SU-DHL-6 (cell line): ENCODE results near the gene ZNF181.

Experiments
- EZH2phosphoT487 ChIP-seq: fragments of 200-600 bp; sonication (generic), shearing (Covaris generic); conservative IDR thresholded peaks from 2 replicates; pipeline ENCODE4 v1.6.1; 2018; ENCODE audit warnings: mild to moderate bottlenecking, antibody characterized with exemption, low read length, moderate library complexity, mixed read lengths
- TF ChIP-seq, protein P1 (sequence below): fragments of 200-600 bp; sonication (generic); IDR thresholded peaks from one replicate; pipeline ENCODE4 v1.5.1; 2017; ENCODE audit warnings: antibody characterized with exemption, mild to moderate bottlenecking, low read length, moderate library complexity; ENCODE audit not compliant: insufficient read depth, poor library complexity, severe bottlenecking

DNA sequence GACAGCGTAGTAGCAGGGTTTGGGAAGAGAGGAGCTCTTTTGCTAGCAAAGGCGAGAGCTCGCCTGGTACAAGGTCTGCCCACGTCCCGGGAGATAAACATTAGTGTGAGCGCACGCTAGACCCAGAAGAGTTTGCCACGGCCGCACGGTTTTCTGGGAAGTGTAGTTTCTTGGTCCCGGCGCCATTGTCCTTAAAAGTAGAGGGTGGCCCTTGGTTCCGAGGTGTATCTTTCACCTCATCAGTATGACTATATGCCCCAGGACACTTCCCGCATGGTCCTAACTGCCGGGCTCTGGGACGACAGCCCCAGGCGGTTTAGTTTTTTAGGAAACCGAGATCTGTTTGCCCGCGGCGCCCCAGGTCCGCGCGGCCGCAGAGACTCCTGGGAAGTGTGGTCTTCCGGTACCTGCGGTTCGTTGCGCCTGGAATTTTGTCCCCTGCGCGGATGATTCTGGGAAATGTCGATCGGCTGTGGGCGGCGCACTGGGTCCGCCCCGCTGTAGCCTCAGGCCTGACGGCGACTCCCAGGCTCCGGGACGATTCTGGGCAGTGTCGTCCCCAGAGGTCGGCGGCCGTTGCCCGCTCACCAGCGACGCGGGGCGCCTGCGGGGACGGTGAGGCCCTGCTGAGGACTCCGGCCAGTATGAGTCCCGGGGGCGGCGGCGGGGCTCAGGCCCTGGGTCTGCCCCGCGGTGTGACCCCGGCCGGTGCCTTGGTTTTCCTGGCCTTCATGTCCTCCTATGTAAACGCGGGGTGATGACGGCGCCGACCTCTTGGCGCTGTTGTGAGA, at the start of gene ZNF181:
- TF ChIP-seq, protein P1, sequence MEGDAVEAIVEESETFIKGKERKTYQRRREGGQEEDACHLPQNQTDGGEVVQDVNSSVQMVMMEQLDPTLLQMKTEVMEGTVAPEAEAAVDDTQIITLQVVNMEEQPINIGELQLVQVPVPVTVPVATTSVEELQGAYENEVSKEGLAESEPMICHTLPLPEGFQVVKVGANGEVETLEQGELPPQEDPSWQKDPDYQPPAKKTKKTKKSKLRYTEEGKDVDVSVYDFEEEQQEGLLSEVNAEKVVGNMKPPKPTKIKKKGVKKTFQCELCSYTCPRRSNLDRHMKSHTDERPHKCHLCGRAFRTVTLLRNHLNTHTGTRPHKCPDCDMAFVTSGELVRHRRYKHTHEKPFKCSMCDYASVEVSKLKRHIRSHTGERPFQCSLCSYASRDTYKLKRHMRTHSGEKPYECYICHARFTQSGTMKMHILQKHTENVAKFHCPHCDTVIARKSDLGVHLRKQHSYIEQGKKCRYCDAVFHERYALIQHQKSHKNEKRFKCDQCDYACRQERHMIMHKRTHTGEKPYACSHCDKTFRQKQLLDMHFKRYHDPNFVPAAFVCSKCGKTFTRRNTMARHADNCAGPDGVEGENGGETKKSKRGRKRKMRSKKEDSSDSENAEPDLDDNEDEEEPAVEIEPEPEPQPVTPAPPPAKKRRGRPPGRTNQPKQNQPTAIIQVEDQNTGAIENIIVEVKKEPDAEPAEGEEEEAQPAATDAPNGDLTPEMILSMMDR = no peak
- TF ChIP-seq EZH2phosphoT487 = no peak
